ENCODE data around the gene RDX. TPM values are rescaled to one million over a fixed set of nuclear protein-coding genes. Genes with fewer than 3 reads are reported as not detected.

The RDX gene
- total and polyA plus RNA-seq, 4 donors, result 22.6 to 144 (median 71.1) TPM

- ATAC-seq (ENCODE audit: low FRiP score) (no peak), DNase-seq (no peak)
- Histone ChIP-seq H3K4me3 (ENCODE audit: low read length in 2 of 2) (no peak overlapping the region), H3K27ac (ENCODE audit: low read depth in 1 of 2, low read length in 2 of 2) (no peak overlapping the region), H3K9me3 (ENCODE audit: control insufficient read depth, low read length) (no peaks in the 10 kb centered on the region), H3K4me1 (ENCODE audit: control insufficient read depth in 1 of 2, insufficient read depth in 2 of 2, low read length in 2 of 2) (no peaks in the 10 kb centered on the region), H3K27me3 (ENCODE audit: control insufficient read depth in 1 of 2, insufficient read depth in 2 of 2, low read length in 1 of 2) (no peaks in the 10 kb centered on the region), H3K36me3 (ENCODE audit: control insufficient read depth in 1 of 2, insufficient read depth in 2 of 2, low read length in 1 of 2) (peaks cover 0 to 4% of the 10 kb centered on the region in 2 donors)
- WGBS, 2 donors, result 40 to 49% methylated on average over 1 of the region's 1 CpG
- intact Hi-C loops (cut with DNase I), result no loop called here
These were observed 28.0 kb downstream of the RDX start for GRCh38 chr11:110268441-110268840.

DNA sequence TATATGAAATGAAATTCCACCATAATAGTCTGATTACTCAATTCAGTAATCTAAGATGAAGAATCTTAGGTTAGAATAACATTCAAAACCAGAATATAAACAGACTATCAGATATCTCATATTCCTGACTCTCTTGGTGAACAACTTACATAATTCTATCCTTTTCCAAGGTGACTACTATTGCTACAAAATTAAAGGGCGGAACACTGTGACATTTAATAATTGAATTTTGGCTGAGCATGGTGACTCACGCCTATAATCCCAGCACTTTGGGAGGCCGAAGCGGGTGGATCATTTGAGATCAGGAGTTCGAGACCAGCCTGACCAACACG, 34.4 kb downstream of the RDX start:
- H3K27ac ChIP-seq (ENCODE audit: low read depth in 1 of 2, low read length in 2 of 2), result no peak overlapping the region
- H3K36me3 ChIP-seq (ENCODE audit: control insufficient read depth in 1 of 2, insufficient read depth in 2 of 2, low read length in 1 of 2), result peaks cover 0 to 2% of the 10 kb centered on the region in 2 donors
- no peaks in the 10 kb centered on the region for H3K4me1 ChIP-seq (ENCODE audit: control insufficient read depth in 1 of 2, insufficient read depth in 2 of 2, low read length in 2 of 2)
- DNase-seq, result no peak
- intact Hi-C loops (cut with DNase I), result no loop called here
- WGBS, 2 donors, result 96 to 99% methylated on average over 6 of the region's 6 CpGs
- ATAC-seq (ENCODE audit: low FRiP score), result no peak
- no peaks in the 10 kb centered on the region for H3K9me3 ChIP-seq (ENCODE audit: control insufficient read depth, low read length)
- H3K27me3 ChIP-seq (ENCODE audit: control insufficient read depth in 1 of 2, insufficient read depth in 2 of 2, low read length in 1 of 2), result no peaks in the 10 kb centered on the region
- H3K4me3 ChIP-seq (ENCODE audit: low read length in 2 of 2), result no peak overlapping the region

- ATAC-seq (ENCODE audit: low FRiP score) (no peak), DNase-seq (no peak)
- 80 to 84% methylated on average over 2 of the region's 2 CpGs for whole genome bisulfite sequencing, 2 donors
- Histone ChIP-seq H3K9me3 (ENCODE audit: control insufficient read depth, low read length) (no peaks in the 10 kb centered on the region), H3K27ac (ENCODE audit: low read depth in 1 of 2, low read length in 2 of 2) (no peak overlapping the region), H3K27me3 (ENCODE audit: control insufficient read depth in 1 of 2, insufficient read depth in 2 of 2, low read length in 1 of 2) (no peaks in the 10 kb centered on the region), H3K36me3 (ENCODE audit: control insufficient read depth in 1 of 2, insufficient read depth in 2 of 2, low read length in 1 of 2) (peaks cover 0 to 2% of the 10 kb centered on the region in 2 donors), H3K4me1 (ENCODE audit: control insufficient read depth in 1 of 2, insufficient read depth in 2 of 2, low read length in 2 of 2) (no peaks in the 10 kb centered on the region), H3K4me3 (ENCODE audit: low read length in 2 of 2) (no peak overlapping the region)
- intact Hi-C loops (cut with DNase I), result no loop called here
These were observed 35.0 kb downstream of the RDX start for GRCh38 chr11:110261195-110262071.

- no peaks in the 10 kb centered on the region for H3K9me3 ChIP-seq (ENCODE audit: control insufficient read depth, low read length)
- H3K4me1 ChIP-seq (ENCODE audit: control insufficient read depth in 1 of 2, insufficient read depth in 2 of 2, low read length in 2 of 2), result no peaks in the 10 kb centered on the region
- no peaks in the 10 kb centered on the region for H3K36me3 ChIP-seq (ENCODE audit: control insufficient read depth in 1 of 2, insufficient read depth in 2 of 2, low read length in 1 of 2)
- H3K27ac ChIP-seq (ENCODE audit: low read depth in 1 of 2, low read length in 2 of 2), result no peak overlapping the region
- no peaks in the 10 kb centered on the region for H3K27me3 ChIP-seq (ENCODE audit: control insufficient read depth in 1 of 2, insufficient read depth in 2 of 2, low read length in 1 of 2)
- intact Hi-C loops (cut with DNase I), result no loop called here
- WGBS, 2 donors, result 36 to 50% methylated on average over 3 of the region's 3 CpGs
- ATAC-seq (ENCODE audit: low FRiP score), result no peak
- DNase-seq, result no peak
- no peak overlapping the region for H3K4me3 ChIP-seq (ENCODE audit: low read length in 2 of 2)
These were observed 42.9 kb downstream of the RDX start for GRCh38 chr11:110253525-110253924.

DNA sequence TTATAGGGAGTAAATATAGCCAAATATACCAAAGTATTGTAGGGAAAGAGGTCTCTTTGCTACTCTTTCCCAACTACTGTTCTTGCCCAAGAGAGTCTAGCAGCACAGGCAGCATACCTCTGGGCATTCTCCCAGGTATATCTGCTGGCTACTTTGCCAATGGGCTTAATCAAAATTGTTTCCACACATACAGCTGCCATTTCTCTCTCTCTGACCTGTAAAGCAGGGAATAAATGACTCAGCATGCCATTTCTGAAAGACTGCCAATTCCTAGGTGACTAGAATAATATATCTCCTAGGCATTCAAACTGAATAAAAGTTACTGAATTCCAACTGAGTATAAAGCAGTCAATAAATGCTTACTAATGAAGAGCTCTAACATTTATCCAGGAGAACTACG, 44.6 kb downstream of the RDX start:
- H3K27ac ChIP-seq (ENCODE audit: low read depth in 1 of 2, low read length in 2 of 2), result no peak overlapping the region
- ATAC-seq (ENCODE audit: low FRiP score), result no peak

GRCh38 chr11:110250168-110250567, 46.2 kb downstream of the RDX start:
- no peaks in the 10 kb centered on the region for H3K4me1 ChIP-seq (ENCODE audit: control insufficient read depth in 1 of 2, insufficient read depth in 2 of 2, low read length in 2 of 2)
- intact Hi-C loops (cut with DNase I), result no loop called here
- no peak overlapping the region for H3K4me3 ChIP-seq (ENCODE audit: low read length in 2 of 2)
- no peaks in the 10 kb centered on the region for H3K9me3 ChIP-seq (ENCODE audit: control insufficient read depth, low read length)
- no peaks in the 10 kb centered on the region for H3K27me3 ChIP-seq (ENCODE audit: control insufficient read depth in 1 of 2, insufficient read depth in 2 of 2, low read length in 1 of 2)
- H3K27ac ChIP-seq (ENCODE audit: low read depth in 1 of 2, low read length in 2 of 2), result no peak overlapping the region
- WGBS, 2 donors, result 29 to 38% methylated on average over 2 of the region's 2 CpGs
- H3K36me3 ChIP-seq (ENCODE audit: control insufficient read depth in 1 of 2, insufficient read depth in 2 of 2, low read length in 1 of 2), result no peaks in the 10 kb centered on the region
- DNase-seq, result no peak
- no peak for ATAC-seq (ENCODE audit: low FRiP score)

More for the DNA sequence above, 44.6 kb downstream of the RDX start:
- H3K4me3 ChIP-seq (ENCODE audit: low read length in 2 of 2), result no peak overlapping the region
- no peaks in the 10 kb centered on the region for H3K27me3 ChIP-seq (ENCODE audit: control insufficient read depth in 1 of 2, insufficient read depth in 2 of 2, low read length in 1 of 2)
- H3K4me1 ChIP-seq (ENCODE audit: control insufficient read depth in 1 of 2, insufficient read depth in 2 of 2, low read length in 2 of 2), result no peaks in the 10 kb centered on the region
- no peaks in the 10 kb centered on the region for H3K9me3 ChIP-seq (ENCODE audit: control insufficient read depth, low read length)
- WGBS, 2 donors, result 11 to 21% methylated on average over 1 of the region's 1 CpG
- no peaks in the 10 kb centered on the region for H3K36me3 ChIP-seq (ENCODE audit: control insufficient read depth in 1 of 2, insufficient read depth in 2 of 2, low read length in 1 of 2)
- no peak for DNase-seq
- intact Hi-C loops (cut with DNase I), result no loop called here

GRCh38 chr11:110249766-110250165, 46.6 kb downstream of the RDX start:
- Histone ChIP-seq H3K9me3 (ENCODE audit: control insufficient read depth, low read length) (no peaks in the 10 kb centered on the region), H3K27ac (ENCODE audit: low read depth in 1 of 2, low read length in 2 of 2) (no peak overlapping the region), H3K4me3 (ENCODE audit: low read length in 2 of 2) (no peak overlapping the region), H3K4me1 (ENCODE audit: control insufficient read depth in 1 of 2, insufficient read depth in 2 of 2, low read length in 2 of 2) (no peaks in the 10 kb centered on the region), H3K36me3 (ENCODE audit: control insufficient read depth in 1 of 2, insufficient read depth in 2 of 2, low read length in 1 of 2) (no peaks in the 10 kb centered on the region), H3K27me3 (ENCODE audit: control insufficient read depth in 1 of 2, insufficient read depth in 2 of 2, low read length in 1 of 2) (no peaks in the 10 kb centered on the region)
- ATAC-seq (ENCODE audit: low FRiP score) (no peak), DNase-seq (no peak)
- intact Hi-C loops (cut with DNase I), result no loop called here
- WGBS, 2 donors, result 82 to 90% methylated on average over 5 of the region's 5 CpGs

DNA sequence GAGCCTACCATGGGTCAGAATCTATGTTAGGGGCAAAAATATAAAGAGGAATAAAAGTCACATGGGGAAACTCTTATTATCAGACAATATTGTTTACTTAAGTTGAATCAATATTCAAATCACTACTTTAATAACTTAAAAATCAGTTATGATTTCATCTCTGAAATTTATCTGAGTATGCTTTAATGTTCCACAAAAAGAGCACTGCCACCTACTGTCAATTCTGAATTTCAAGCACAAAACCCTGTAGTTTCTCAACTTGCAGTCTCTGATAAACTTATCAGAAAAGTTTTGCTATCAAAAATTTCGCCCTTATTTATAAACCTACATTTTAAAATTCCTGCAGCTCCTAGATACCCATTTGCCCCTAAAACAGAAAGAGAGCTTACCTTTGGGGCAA, 47.3 kb downstream of the RDX start:
- intact Hi-C loops (cut with DNase I), result no loop called here
- Histone ChIP-seq H3K9me3 (ENCODE audit: control insufficient read depth, low read length) (no peaks in the 10 kb centered on the region), H3K36me3 (ENCODE audit: control insufficient read depth in 1 of 2, insufficient read depth in 2 of 2, low read length in 1 of 2) (no peaks in the 10 kb centered on the region), H3K4me3 (ENCODE audit: low read length in 2 of 2) (no peak overlapping the region), H3K27me3 (ENCODE audit: control insufficient read depth in 1 of 2, insufficient read depth in 2 of 2, low read length in 1 of 2) (no peaks in the 10 kb centered on the region), H3K4me1 (ENCODE audit: control insufficient read depth in 1 of 2, insufficient read depth in 2 of 2, low read length in 2 of 2) (no peaks in the 10 kb centered on the region), H3K27ac (ENCODE audit: low read depth in 1 of 2, low read length in 2 of 2) (no peak overlapping the region)
- WGBS, 2 donors, result 54 to 63% methylated on average over 1 of the region's 1 CpG
- no peak for DNase-seq
- no peak for ATAC-seq (ENCODE audit: low FRiP score)

GRCh38 chr11:110243791-110244190, 52.6 kb downstream of the RDX start:
- DNase-seq (no peak), ATAC-seq (ENCODE audit: low FRiP score) (no peak)
- intact Hi-C loops (cut with DNase I), result no loop called here
- Histone ChIP-seq H3K4me1 (ENCODE audit: control insufficient read depth in 1 of 2, insufficient read depth in 2 of 2, low read length in 2 of 2) (no peaks in the 10 kb centered on the region), H3K4me3 (ENCODE audit: low read length in 2 of 2) (no peak overlapping the region), H3K27ac (ENCODE audit: low read depth in 1 of 2, low read length in 2 of 2) (no peak overlapping the region), H3K36me3 (ENCODE audit: control insufficient read depth in 1 of 2, insufficient read depth in 2 of 2, low read length in 1 of 2) (no peaks in the 10 kb centered on the region), H3K9me3 (ENCODE audit: control insufficient read depth, low read length) (no peaks in the 10 kb centered on the region), H3K27me3 (ENCODE audit: control insufficient read depth in 1 of 2, insufficient read depth in 2 of 2, low read length in 1 of 2) (no peaks in the 10 kb centered on the region)
- WGBS, 2 donors, result 98 to 100% methylated on average over 1 of the region's 1 CpG
